HG02571 (cell line): Measurements from ENCODE around the gene HOOK2.

Experiments
- ATAC-seq: cut with Tn5 transposase; IDR thresholded peaks from one replicate; pipeline ENCODE4 v1.9.1; 2021; ENCODE audit warnings: mild to moderate bottlenecking, moderate library complexity; ENCODE audit not compliant: unreplicated experiment

Gene HOOK2

GRCh38 chr19:12794196-12794941 is 19.0 kb upstream of the HOOK2 start:
- no peak for ATAC-seq

- peak; percentile 31 for ATAC-seq
Observed at GRCh38 chr19:12793290-12794195, 18.2 kb upstream of the HOOK2 start.

GRCh38 chr19:12792853-12793289 is 17.5 kb upstream of the HOOK2 start:
- ATAC-seq, result no peak

DNA sequence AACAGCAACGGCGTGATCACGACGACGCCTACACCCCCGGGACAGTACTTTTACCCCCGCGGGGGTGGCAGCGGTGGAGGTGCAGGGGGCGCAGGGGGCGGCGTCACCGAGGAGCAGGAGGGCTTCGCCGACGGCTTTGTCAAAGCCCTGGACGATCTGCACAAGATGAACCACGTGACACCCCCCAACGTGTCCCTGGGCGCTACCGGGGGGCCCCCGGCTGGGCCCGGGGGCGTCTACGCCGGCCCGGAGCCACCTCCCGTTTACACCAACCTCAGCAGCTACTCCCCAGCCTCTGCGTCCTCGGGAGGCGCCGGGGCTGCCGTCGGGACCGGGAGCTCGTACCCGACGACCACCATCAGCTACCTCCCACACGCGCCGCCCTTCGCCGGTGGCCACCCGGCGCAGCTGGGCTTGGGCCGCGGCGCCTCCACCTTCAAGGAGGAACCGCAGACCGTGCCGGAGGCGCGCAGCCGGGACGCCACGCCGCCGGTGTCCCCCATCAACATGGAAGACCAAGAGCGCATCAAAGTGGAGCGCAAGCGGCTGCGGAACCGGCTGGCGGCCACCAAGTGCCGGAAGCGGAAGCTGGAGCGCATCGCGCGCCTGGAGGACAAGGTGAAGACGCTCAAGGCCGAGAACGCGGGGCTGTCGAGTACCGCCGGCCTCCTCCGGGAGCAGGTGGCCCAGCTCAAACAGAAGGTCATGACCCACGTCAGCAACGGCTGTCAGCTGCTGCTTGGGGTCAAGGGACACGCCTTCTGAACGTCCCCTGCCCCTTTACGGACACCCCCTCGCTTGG is 16.9 kb upstream of the HOOK2 start:
- ATAC-seq, result no peak

DNA sequence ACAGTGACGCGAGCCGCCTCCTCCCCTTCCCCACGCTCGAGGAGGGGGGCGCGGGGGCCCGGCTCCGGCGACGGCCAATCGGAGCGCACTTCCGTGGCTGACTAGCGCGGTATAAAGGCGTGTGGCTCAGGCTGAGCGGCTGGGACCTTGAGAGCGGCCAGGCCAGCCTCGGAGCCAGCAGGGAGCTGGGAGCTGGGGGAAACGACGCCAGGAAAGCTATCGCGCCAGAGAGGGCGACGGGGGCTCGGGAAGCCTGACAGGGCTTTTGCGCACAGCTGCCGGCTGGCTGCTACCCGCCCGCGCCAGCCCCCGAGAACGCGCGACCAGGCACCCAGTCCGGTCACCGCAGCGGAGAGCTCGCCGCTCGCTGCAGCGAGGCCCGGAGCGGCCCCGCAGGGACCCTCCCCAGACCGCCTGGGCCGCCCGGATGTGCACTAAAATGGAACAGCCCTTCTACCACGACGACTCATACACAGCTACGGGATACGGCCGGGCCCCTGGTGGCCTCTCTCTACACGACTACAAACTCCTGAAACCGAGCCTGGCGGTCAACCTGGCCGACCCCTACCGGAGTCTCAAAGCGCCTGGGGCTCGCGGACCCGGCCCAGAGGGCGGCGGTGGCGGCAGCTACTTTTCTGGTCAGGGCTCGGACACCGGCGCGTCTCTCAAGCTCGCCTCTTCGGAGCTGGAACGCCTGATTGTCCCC is 16.1 kb upstream of the HOOK2 start, which contains the start of gene JUNB:
Gene JUNB, plus strand, starts transcription at position 142 of the 706 bp plus-strand sequence. Its CDS starts 286 bp downstream, at position 428.
- peak; percentile 30 for ATAC-seq

DNA sequence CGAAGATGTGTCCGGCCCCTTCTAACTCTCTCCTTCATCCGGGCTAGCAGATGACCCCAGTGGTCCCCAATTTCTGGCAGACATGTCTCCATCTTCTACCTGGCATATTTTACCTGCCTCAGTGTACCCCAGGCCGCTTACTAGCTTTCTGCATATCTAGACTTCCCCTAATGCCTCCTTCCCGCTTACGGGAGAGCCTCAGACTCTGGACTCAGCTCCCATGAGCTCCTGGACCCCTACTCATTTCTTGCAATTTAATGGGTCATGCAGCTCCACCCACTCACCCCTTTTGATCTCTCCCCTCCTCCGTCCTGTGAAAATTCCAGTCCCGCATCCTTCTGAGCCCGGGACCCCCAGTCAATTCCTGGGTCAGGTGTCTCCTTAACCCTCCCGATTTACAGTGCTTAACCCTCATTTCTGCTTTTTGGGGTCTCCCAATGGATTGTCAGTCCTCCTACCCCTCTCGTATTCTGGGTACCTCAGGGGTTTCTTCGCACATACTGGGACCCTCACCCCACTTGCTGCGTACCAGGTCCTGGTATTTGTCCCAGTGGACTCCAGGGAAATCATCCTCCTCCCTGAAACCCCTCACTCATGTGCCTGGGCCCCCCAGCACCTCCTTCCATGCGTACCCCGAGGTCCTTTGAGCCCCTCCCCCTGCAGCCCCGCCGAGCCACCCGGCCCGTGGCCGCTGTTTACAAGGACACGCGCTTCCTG is 15.4 kb upstream of the HOOK2 start:
- ATAC-seq, result no peak

DNA sequence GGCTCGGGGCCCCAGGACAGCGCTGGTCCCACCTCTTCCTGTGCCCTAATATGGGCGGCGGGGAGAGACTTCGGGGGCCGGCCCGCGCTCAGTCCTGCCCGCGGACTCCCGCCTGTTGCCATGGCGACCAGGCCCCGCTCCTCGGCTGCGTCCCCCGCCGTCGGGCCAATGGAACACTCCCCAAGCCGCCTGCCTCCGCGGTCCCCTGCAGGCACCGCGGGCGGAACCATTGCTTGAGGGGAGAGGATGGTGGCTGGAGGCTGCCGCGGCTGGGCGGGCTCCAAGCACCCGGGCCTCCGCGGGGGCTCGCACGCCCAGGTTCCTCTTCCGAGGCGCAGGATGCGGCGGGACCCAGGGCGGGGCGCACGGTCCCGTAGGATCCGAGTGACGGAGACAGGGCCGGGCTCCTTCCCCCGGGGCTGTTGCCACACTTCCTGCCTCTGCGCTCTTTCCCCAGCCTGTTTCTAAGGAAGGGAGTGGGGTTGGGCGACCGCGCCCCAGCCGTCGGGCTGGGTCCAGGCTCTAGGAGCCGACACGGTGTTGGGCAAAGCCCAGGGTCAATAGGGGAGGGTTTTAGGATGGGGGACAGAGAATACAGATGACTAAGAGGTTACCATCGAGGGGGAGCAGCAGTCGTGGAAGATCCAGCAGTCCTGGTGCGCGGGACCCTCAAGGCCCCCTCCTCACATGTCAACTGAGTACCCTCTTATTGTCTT is 14.7 kb upstream of the HOOK2 start:
- peak; percentile 31 for ATAC-seq

DNA sequence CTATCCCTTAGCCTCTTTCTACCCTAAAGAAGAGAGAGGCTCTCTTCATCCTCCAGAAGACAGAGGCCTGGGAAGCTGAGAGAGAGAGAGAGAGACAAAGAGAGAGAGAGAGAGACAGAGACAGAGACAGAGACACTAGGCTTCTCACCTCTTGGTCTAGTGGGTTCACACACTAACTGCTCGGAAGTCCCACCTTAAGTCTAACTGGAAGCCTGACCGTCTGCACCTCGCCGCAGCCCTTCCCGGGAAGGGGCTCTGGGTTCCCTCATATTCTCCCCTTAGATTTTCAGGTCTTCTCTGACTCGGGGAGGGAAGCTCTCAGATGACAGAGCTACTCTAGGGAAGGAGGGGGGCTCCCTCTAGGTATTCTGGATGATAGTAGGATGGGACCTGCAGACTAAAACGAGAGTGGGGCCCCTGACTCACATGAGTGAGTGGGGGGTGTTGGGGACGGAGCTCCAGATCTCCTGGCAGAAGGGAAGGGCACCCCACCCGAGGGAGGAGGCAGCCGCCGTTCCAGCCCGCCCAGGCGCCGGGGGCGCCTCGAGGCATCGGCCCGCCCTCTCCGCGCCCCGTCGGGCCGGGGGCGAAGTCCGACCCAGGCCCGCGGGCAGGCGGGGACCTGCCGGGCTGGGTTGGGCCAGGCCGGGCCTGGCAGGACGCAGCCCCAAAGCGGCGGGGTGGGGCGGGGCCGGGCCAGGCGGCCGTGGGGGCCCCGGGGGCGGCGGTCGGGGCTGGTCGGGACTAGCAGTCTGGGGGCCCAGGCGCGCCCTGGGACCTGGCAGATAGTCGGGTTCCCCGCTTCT is 13.9 kb upstream of the HOOK2 start:
- ATAC-seq, result no peak

GRCh38 chr19:12788682-12789097 is 13.3 kb upstream of the HOOK2 start:
- no peak for ATAC-seq

- ATAC-seq, result no peak
Observed at GRCh38 chr19:12788042-12788681, 12.8 kb upstream of the HOOK2 start.

- ATAC-seq, result no peak
Observed at GRCh38 chr19:12787458-12787857, 12.1 kb upstream of the HOOK2 start.

- no peak for ATAC-seq
Observed at GRCh38 chr19:12786952-12787351, 11.6 kb upstream of the HOOK2 start.

GRCh38 chr19:12786141-12786870 is 11.0 kb upstream of the HOOK2 start:
- no peak for ATAC-seq

DNA sequence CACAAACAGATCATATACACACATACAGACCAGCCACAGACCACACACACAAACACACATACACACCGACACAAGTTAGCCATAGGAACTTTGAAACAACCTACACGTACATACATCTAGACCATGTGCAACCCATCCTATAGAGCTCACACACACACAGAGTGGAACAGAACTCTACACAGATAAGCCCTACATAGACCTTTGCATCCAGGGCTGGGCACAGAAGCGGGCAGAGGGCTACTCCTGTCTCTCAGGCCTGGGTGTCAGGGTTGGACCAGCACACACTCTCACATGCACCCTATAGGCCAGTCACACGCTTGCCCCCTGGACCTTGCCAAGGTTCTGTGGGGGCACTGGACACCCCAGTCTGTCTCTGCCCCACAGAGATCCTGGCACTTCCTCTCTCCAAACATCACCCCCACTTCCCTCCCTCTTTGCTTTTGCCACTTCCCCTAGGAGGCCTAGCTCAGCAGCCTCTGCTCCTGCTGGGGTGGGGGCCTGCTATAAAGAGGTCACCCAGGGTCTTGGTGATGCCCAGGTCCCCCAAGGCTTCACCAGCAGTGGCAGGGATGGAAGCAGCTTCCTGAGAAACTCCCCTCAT is 10.2 kb upstream of the HOOK2 start:
- ATAC-seq, result no peak

GRCh38 chr19:12784871-12785430 is 9.6 kb upstream of the HOOK2 start:
- ATAC-seq, result no peak

GRCh38 chr19:12784394-12784870 is 9.1 kb upstream of the HOOK2 start:
- no peak for ATAC-seq
